Endothelial cell of umbilical vein (primary cell): ENCODE results near the gene CNTNAP2. TPM values are rescaled to one million over a fixed set of nuclear protein-coding genes. Genes with fewer than 3 reads are reported as not detected.

Source experiments
- BruUV-seq: library from RNA; stranded (reverse); fragments of 400-500 nt; replicated peaks from 2 replicates; lab custom pipeline; 2021; lab: Mats Ljungman, UMichigan
- CTCF ChIA-PET: fragments of 300-600, 350-600 bp; sonication (Branson Sonifier 250); formaldehyde crosslinking; loops from one replicate; lab custom pipeline; 2021; ENCODE audit warnings: antibody characterized with exemption, inconsistent platforms; lab: Charles Lee
- POLR2A ChIA-PET: fragments of 300-600, 350-600 bp; sonication (Branson Sonifier 250); formaldehyde crosslinking; loops from one replicate; lab custom pipeline; 2021; ENCODE audit warnings: antibody characterized with exemption, inconsistent platforms; lab: Charles Lee
- DNase-seq: peaks from one replicate; pipeline ENCODE4 v3.0.0-alpha.2; 2011; ENCODE audit warnings: low read depth, low spot score
- FAIRE-seq: peaks from 2 replicates; lab custom pipeline; 2011; peaks lifted over from hg19 to GRCh38; lab: Jason Lieb, UNC
- H2AFZ ChIP-seq: 2 replicates; pipeline ENCODE4 v1.6.0; 2012; ENCODE audit warnings: low read depth, low read length, control low read depth, inconsistent platforms
- H3K27ac ChIP-seq: 2 replicates; pipeline ENCODE4 v1.5.1; 2011; ENCODE audit warnings: low read depth, mild to moderate bottlenecking, control low read depth, low read length, moderate library complexity; ENCODE audit not compliant: insufficient read depth
- H3K27me3 ChIP-seq, 2 experiments: 2 replicates each; pipeline versions ENCODE4 v1.6.0 to v1.6.1; 2011; ENCODE audit warnings: low read length in 2 of 2, mixed read lengths in 1 of 2; ENCODE audit not compliant: control insufficient read depth in 2 of 2, insufficient read depth in 2 of 2
- H3K36me3 ChIP-seq, 2 experiments: 2 replicates in 1 of 2; 3 replicates in 1 of 2; pipeline ENCODE4 v1.5.1; 2011; ENCODE audit warnings: low read length in 2 of 2, mild to moderate bottlenecking in 1 of 2, moderate library complexity in 1 of 2; ENCODE audit not compliant: control insufficient read depth in 2 of 2, insufficient read depth in 2 of 2; ENCODE audit errors: extremely low read depth in 1 of 2
- H3K4me1 ChIP-seq: 3 replicates; pipeline ENCODE4 v1.5.1; 2011; ENCODE audit warnings: mild to moderate bottlenecking, low read length; ENCODE audit not compliant: control insufficient read depth, insufficient read depth; ENCODE audit errors: extremely low read depth
- H3K4me2 ChIP-seq: 2 replicates; pipeline ENCODE4 v1.6.1; 2011; ENCODE audit warnings: low read length, control low read depth, mixed read lengths; ENCODE audit not compliant: insufficient read depth
- H3K4me3 ChIP-seq, 3 experiments: fragments of 200-600 bp in 1 of 3; sonication (generic), shearing (Covaris generic) in 1 of 3; replicated peaks in 1 of 3; 2 replicates each; pipeline ENCODE4 v1.5.1; 2011 to 2016; ENCODE audit warnings: control low read depth in 3 of 3, low read length in 3 of 3, mild to moderate bottlenecking in 2 of 3, inconsistent platforms in 1 of 3, low read depth in 1 of 3, moderate library complexity in 1 of 3; ENCODE audit not compliant: insufficient read depth in 1 of 3
- H3K79me2 ChIP-seq: 2 replicates; pipeline ENCODE4 v1.6.0; 2012; ENCODE audit warnings: low read length, inconsistent platforms; ENCODE audit not compliant: control insufficient read depth, insufficient read depth
- H3K9ac ChIP-seq: replicated peaks from 2 replicates; pipeline ENCODE3; 2011; ENCODE audit warnings: low read length, control low read depth; ENCODE audit not compliant: insufficient read depth; ENCODE audit errors: extremely low read depth
- H3K9me1 ChIP-seq: replicated peaks from 3 replicates; pipeline ENCODE4 v1.6.0; 2011; ENCODE audit warnings: mild to moderate bottlenecking, low read length; ENCODE audit not compliant: control insufficient read depth, insufficient read depth; ENCODE audit errors: extremely low read depth
- H3K9me3 ChIP-seq: replicated peaks from 2 replicates; pipeline ENCODE4 v1.5.1; 2012; ENCODE audit warnings: low read length, inconsistent platforms; ENCODE audit not compliant: control insufficient read depth, insufficient read depth
- H4K20me1 ChIP-seq: replicated peaks from 2 replicates; pipeline ENCODE3; 2011; ENCODE audit warnings: mild to moderate bottlenecking, low read length; ENCODE audit not compliant: control insufficient read depth, insufficient read depth; ENCODE audit errors: extremely low read depth
- CTCF ChIP-seq, 2 donors: IDR thresholded peaks; 1 replicate in 1 of 2; 2 replicates in 1 of 2; pipeline ENCODE4 v1.5.1; 2011; ENCODE audit warnings: low read length in 2 of 2, mild to moderate bottlenecking in 2 of 2, moderate library complexity in 2 of 2, control low read depth in 1 of 2, inconsistent platforms in 1 of 2, low read depth in 1 of 2; ENCODE audit not compliant: insufficient read depth in 1 of 2; ENCODE audit errors: extremely low read depth in 1 of 2
- EZH2 ChIP-seq: IDR thresholded peaks from 2 replicates; pipeline ENCODE4 v1.6.1; 2012; ENCODE audit warnings: borderline replicate concordance, low read depth, mild to moderate bottlenecking, moderate library complexity, low read length, inconsistent platforms; ENCODE audit not compliant: severe bottlenecking
- FOS ChIP-seq: IDR thresholded peaks from 2 replicates; pipeline ENCODE4 v1.6.1; 2011; ENCODE audit warnings: mild to moderate bottlenecking, low read length, moderate library complexity, borderline replicate concordance; ENCODE audit not compliant: insufficient read depth
- GATA2 ChIP-seq: IDR thresholded peaks from 2 replicates; pipeline ENCODE4 v1.7.0; 2011; ENCODE audit warnings: low read depth, mild to moderate bottlenecking, moderate library complexity, mixed read lengths, low read length; ENCODE audit not compliant: insufficient read length, insufficient read depth
- JUN ChIP-seq: IDR thresholded peaks from 2 replicates; pipeline ENCODE4 v1.6.1; 2011; ENCODE audit warnings: borderline replicate concordance, low read depth; ENCODE audit not compliant: insufficient read length, insufficient read depth
- MAX ChIP-seq: IDR thresholded peaks from 2 replicates; pipeline ENCODE4 v1.6.1; 2011; ENCODE audit not compliant: insufficient read depth, insufficient read length
- MYC ChIP-seq: IDR thresholded peaks from one replicate; pipeline ENCODE4 v1.6.1; 2011; ENCODE audit warnings: mild to moderate bottlenecking, low read depth, low read length
- POLR2A ChIP-seq: IDR thresholded peaks from 2 replicates; pipeline ENCODE4 v1.6.1; 2012; ENCODE audit warnings: low read depth, mild to moderate bottlenecking, control low read depth, low read length
- POLR2AphosphoS5 ChIP-seq: IDR thresholded peaks from 2 replicates; pipeline ENCODE4 v1.6.1; 2012; ENCODE audit warnings: low read depth, mild to moderate bottlenecking, control low read depth, low read length, moderate library complexity; ENCODE audit not compliant: insufficient read depth
- dilution Hi-C: fragments of 300-500 bp; cut with MboI; formaldehyde crosslinking; loops from one replicate; pipeline ENCODE4 v1.15.0; 2019; ENCODE audit warnings: low sequenced_read_pairs; ENCODE audit not compliant: extremely low pct_ligation_motif_present
- intact Hi-C: fragments of 100-400 bp; cut with micrococcal nuclease; formaldehyde crosslinking; loops from one replicate; pipeline ENCODE4 v1.10.0; 2022
- polyA plus RNA-seq, 4 experiments: library from polyadenylated mRNA; depleted of rRNA in 3 of 4; stranded (reverse) in 3 of 4; unstranded in 1 of 4; fragments of >200 nt; gene quantifications; 2 replicates each; pipeline versions ENCODE4 v1.2.1 to v1.2.3, GENCODE V29; 2011 to 2012; ENCODE audit warnings: missing spikeins in 1 of 4
- total RNA-seq: library from RNA; stranded (reverse); gene quantifications from 2 replicates; pipeline ENCODE4 v1.2.3, GENCODE V29; 2021

Gene CNTNAP2
- total and polyA plus RNA-seq, 2 donors (not counting 3 experiments of a cell fraction or from before 2014, with no cell fraction given): not detected

GRCh38 chr7:148045521-148045920 lies 1928.9 kb downstream of the CNTNAP2 start:
- Histone ChIP-seq H3K9ac (no peak overlapping the region), H3K9me1 (no peaks in the 10 kb centered on the region), H3K27ac (no peak overlapping the region), H3K4me3 (no peak overlapping the region), H3K4me2 (no peak overlapping the region), H4K20me1 (no peaks in the 10 kb centered on the region), H3K4me1 (no peaks in the 10 kb centered on the region), H3K79me2 (no peaks in the 10 kb centered on the region), H3K9me3 (no peaks in the 10 kb centered on the region), H2AFZ (no peak overlapping the region), H3K36me3 (no peaks in the 10 kb centered on the region), H3K27me3 (no peaks in the 10 kb centered on the region)
- POLR2A ChIA-PET: no interaction called here
- dilution Hi-C loops (no loop called here), intact Hi-C loops (no loop called here)
- CTCF ChIA-PET: no interaction called here
- DNase-seq (no peak), FAIRE-seq (no peak)
- no peak for TF ChIP-seq GATA2
- TF ChIP-seq CTCF (IDR thresholded peaks at IDR 0.05; ENCODE audit: extremely low read depth in 1 of 2, insufficient read depth in 1 of 2, low read depth in 1 of 2, low read length in 2 of 2): no peak
- TF ChIP-seq MAX: no peak
- no peak for TF ChIP-seq FOS
- no peak for TF ChIP-seq POLR2AphosphoS5
- BruUV-seq: no TSS peak

GRCh38 chr7:148049068-148049467 lies 1932.5 kb downstream of the CNTNAP2 start:
- Histone ChIP-seq H3K27ac (no peak overlapping the region), H3K79me2 (no peaks in the 10 kb centered on the region), H3K4me2 (no peak overlapping the region), H4K20me1 (no peaks in the 10 kb centered on the region), H3K9ac (no peak overlapping the region), H3K36me3 (no peaks in the 10 kb centered on the region), H3K4me3 (no peak overlapping the region), H2AFZ (no peak overlapping the region), H3K9me1 (no peaks in the 10 kb centered on the region), H3K27me3 (no peaks in the 10 kb centered on the region), H3K4me1 (no peaks in the 10 kb centered on the region), H3K9me3 (no peaks in the 10 kb centered on the region)
- no peak for TF ChIP-seq POLR2AphosphoS5
- no peak for TF ChIP-seq FOS
- TF ChIP-seq MAX: no peak
- no peak for TF ChIP-seq GATA2
- no peak for TF ChIP-seq MYC
- no peak for TF ChIP-seq JUN
- no peak for TF ChIP-seq EZH2
- no peak for TF ChIP-seq POLR2A
- no peak for TF ChIP-seq CTCF (IDR thresholded peaks at IDR 0.05; ENCODE audit: extremely low read depth in 1 of 2, insufficient read depth in 1 of 2, low read depth in 1 of 2, low read length in 2 of 2)
- BruUV-seq: no TSS peak
- FAIRE-seq (no peak), DNase-seq (no peak)
- POLR2A ChIA-PET: no interaction called here
- CTCF ChIA-PET: no interaction called here
- intact Hi-C loops (no loop called here), dilution Hi-C loops (no loop called here)
